NOMO-1 treated with dmso at 0.1 percent for 144 hours (cell line): ENCODE measurements around the gene TUSC2.
A peak's percentile ranks its signal among the peaks of the same experiment; 100 is the strongest.
"Not testable (repeated sequence)": the region's sequence is repeated elsewhere in the genome, so short reads cannot be mapped to it uniquely, and the experiment has no call there.

Source experiments
- DNase-seq: peaks from one replicate; lab custom pipeline; 2025; ENCODE audit not compliant: unreplicated experiment; lab: John Stamatoyannopoulos, UW

The TUSC2 gene

DNA sequence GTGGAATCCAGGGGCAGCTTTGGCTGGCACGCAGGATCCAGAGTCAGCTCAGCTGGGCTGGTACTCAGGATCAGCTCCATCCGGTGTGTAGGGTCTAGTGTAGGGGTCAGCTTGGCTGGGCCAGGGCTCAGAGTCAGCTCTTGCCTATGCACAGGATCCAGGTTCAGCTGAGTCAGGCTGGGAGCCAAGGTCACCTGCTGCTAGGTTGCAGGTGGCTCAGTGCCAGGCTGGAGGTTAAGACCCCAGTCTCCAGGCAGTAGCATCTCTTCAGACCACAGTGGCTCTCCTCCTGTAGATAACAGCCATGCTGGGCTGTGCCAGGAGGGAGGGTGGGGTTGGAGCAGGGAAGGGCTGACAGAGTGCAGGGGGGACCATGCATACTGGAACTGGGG is 30.6 kb downstream of the TUSC2 start:
- no peak for DNase-seq

GRCh38 chr3:50296721-50297383 is 31.2 kb downstream of the TUSC2 start:
- no peak for DNase-seq

DNA sequence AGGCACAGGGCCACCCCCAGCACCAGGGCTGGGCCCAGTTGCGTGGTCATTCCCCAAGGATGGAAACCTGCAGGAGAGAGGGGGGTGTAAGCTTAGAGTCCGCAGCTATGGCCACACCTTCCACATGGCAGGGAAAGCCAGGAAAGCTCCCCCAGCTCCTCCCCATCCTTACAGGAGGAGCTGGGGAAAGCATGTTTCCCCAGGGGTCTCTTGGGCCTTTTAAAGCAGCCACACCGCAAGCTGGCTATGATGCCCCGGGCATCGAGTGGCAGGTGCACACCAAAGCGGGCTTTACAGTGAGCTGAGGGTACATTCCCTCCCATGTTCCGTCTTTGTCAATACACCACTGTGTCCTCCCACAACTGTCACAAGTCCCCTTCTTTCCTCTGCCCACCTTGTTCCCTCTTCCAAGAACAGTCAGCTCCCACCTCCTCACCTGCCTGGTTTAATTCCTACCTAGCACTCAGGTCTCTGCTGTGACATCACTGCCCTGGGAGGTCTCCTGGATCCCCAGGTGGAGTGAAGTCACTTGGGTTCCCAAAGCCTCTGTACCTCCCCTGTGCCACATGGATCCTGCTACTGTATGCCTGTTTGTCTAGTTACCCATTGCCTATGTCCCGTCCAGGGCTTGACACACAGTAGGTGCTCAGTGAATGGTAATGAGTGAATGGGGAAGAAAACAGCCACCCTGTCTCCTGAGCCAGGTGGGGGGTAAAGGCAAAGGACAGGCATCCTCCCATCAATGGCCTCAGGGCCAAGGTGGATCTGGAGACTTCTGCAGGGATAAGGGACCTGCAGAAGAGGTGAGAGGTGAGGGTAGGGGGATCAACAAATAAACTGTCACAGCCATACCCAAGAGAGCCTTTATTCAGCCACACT is 32.2 kb downstream of the TUSC2 start:
- DNase-seq, result no peak

- DNase-seq, result no peak
Observed at GRCh38 chr3:50294492-50295403, 33.3 kb downstream of the TUSC2 start.

DNA sequence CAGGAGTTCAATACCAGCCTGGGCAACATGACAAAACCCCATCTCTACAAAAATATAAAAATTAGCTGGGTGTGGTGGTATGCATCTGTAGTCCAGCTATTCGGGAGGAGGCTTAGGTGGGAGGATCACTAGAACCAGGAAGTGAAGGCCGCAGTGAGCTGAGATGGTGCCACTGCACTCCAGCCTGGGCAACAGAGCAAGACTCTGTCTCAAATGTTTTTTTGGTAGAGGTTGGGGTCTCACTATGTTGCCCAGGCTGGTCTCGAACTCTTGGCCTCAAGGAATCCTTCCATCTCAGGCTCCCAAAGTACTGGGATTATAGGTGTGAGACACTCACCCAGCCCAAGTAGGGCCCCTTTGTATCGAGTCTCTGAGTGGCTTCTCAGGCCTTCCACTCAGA is 33.9 kb downstream of the TUSC2 start:
- no peak for DNase-seq

DNA sequence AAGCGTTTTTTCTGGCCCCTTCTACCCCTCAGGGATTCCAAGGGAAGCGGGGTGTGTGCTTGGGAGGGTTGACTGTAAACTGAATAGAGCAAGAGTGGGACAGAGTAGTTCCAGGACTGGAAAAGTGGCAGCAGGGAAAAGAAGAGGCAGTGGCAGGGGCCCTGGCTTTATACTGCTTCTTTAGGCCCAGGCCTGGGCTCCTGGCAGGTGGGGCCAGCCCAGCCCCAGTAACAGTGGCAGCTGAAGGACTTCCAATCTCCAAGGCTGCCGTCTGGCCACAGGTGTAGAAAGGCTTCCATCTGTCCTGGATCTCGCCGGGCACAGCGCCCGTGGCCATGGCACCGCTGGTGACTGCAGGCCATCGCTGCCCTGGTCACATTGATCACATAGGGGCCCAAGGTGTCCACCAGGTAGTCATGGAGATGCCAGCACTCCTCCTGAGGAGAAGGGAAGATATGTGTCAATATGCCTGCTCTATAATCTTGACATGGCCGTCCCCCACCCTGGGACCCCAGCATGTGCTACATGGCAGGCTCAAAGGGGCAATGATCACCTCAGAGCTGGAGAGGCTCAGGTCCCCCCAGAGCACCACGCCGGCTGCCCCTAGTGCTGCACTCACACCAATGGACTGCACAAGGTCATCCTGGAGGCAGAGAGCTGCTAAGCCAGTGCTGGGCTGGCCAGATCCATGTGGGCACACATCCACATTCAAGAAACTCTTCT is 34.8 kb downstream of the TUSC2 start:
- DNase-seq, result no peak

DNA sequence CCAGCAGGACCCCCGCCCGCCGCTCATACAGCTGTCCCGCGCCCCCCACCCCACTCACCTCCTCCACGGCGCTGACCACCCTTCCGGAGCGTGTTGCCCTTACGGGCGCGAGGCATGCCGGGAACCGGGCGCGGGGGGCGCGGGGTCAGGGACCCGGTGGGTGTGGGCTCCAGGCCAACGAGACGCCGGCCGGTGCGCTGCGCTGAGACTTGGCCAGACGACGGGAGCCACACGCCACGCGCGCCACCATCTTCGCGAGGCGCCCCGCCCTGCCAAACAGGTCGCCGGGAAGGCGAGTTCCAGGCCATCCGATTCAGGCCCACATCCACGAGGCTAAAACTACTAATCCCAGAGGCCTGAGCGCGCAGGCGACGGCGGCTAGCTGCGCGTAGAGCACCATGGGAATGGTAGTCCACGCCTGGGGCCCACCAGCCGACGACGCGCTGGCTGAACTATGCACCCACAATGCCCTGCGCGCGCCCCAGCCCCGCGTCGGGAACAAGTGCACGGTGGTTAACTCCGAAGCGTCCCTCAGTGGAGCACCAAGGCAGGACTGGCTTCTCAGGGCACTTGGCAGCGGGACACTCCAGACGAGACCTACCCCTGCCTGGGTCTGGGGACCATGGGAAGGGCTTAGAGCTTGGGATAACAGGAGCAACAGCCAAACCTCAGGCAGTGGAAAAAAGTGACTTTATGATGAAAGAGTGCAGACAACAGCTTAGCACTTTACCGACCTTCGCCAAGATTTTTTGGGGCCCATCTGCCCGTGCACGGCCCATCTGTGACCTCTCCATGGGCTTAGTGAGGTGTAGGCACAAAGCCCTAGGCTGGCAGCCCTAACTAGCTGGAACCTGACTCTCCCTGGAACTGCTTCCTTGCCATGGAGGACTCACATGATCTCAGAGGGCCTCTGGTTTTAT is 35.6 kb downstream of the TUSC2 start, which contains the start of gene IFRD2:
IFRD2 (minus strand) TSS at position 271 of the 920 bp plus-strand sequence; CDS start at position 116, 155 bp downstream.
- DNase-seq, result peak; percentile 98

- no peak for DNase-seq
Observed at GRCh38 chr3:50290161-50290641, 37.8 kb downstream of the TUSC2 start.

DNA sequence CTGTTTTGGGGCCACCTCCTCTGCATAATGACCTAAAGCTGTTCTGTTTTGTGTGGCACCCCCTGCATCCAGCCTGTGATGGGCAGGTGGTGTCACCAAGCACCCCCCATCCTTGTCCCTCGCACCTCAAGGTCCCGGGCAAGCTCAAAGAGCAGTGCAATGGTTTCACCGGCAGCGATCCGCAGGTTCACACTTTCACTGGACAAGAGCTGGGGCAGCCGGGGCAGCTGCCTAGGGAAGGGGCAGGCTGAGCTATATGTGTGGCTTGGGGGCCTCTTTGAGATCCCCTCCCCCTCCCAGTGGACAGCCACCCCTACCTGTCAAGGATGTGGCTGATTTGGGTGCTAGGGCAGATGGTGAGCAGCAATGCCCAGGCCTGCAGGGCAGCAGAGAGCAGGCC is 38.9 kb downstream of the TUSC2 start:
- DNase-seq, result no peak

- no peak for DNase-seq
Observed at GRCh38 chr3:50288387-50289007, 39.5 kb downstream of the TUSC2 start.

- DNase-seq, result no peak
Observed at GRCh38 chr3:50287262-50287661, 40.8 kb downstream of the TUSC2 start.

DNA sequence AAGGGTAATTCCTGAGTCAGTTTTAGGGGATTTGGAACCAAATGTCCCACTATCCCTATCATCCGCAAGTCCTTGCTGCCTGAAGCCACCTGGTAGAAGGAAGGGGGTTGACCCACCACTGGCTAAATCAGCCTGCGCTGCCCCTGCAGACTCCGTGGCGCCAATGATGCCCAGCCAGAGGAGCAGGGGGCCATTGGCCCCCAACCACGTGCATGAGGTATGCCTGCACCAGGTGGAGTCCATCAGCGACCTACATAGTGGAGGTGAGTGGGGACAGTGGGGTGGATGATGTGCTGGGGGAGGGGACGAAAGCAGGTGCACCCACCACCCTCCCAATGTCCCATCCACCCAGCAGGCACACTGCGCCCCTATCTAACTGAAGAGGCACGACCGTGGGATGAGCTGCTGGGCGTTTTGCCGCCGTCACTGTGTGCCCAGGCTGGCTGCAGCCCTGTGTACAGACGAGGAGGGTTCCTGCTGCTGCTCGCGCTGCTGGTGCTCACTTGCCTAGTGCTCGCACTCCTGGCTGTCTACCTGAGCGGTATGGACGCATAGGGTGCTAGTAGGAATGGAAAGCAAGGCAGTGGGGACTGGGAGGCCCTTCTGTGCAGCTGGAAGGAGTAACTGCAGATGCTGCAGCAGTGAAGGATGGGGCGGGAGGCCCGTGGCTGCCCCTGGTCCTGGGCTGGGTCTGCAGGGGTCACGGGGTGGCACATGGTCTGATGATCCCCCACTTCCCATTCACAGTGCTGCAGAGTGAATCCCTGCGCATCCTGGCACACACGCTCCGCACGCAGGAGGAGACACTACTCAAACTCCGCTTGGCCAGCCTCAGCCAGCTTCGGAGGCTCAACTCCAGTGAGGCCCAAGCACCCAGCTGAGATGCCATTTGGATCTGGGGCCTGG is 41.4 kb downstream of the TUSC2 start:
- DNase-seq, result no peak

- DNase-seq, result not testable (repeated sequence)
Observed at GRCh38 chr3:50284121-50284520, 43.9 kb downstream of the TUSC2 start.

- no peak for DNase-seq
Observed at GRCh38 chr3:50279255-50280016, 48.6 kb downstream of the TUSC2 start.

- DNase-seq, result no peak
Observed at GRCh38 chr3:50278880-50279224, 49.2 kb downstream of the TUSC2 start, which contains the start of gene LSMEM2. TSS of gene LSMEM2 (plus strand) at chr3:50279087. CDS start at chr3:50279114, 27 bp downstream.

DNA sequence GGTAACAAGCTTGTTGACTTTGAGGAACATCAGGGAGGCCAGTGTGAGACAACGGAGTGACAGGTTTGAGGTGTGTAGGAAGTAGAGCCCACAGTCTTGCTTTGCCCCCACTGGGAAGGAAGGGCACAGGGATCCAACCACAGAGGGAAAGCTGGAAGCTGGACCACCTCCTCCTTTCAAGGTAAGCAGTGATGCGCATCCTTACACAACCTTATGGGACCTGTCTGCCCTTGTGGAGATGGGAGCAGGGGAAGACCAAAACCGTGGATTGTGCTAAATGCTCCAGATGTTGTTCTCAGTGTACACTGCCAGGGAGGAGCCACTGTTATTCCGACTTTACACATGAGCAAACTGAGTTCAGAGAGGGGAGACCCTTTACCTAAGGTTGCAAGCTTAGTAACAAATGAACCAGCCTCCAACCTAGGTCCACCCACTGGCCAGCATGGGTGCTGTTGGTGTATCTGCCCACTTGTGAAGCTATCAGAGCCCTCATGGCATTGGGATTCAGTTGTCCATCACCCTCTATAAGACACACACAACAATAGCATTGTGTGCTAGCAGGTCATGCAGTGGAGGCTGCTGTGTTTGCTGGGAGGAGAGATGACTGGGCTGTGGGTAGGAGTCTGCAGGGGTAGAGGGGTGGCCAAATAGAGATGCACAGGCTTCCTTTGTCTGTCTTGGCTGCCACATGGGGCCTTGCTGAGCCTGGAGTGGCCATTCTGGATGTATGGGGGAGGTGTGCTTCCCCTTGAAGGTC is 49.7 kb downstream of the TUSC2 start:
- no peak for DNase-seq

DNA sequence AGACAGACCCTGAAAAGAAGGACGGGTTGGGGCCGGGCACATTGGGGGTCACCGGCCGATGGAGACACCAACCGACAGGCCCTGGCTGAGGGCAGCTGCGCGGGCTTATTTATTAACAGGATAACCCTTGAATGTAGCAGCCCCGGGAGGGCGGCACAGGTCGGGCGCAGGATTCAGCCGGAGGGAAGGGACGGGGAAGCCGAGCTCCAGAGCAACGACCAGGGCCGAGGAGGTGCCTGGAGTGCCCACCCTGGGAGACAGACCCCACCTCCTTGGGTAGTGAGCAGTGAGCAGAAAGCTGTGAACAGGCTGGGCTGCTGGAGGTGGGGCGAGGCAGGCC is 51.3 kb downstream of the TUSC2 start:
- DNase-seq, result no peak
